Measurements from ENCODE around the gene PM20D2. TPM values are rescaled to one million over a fixed set of nuclear protein-coding genes. Genes with fewer than 3 reads are reported as not detected.
A peak's percentile ranks its signal among the peaks of the same experiment; 100 is the strongest.
"Not testable (repeated sequence)": the region's sequence is repeated elsewhere in the genome, so short reads cannot be mapped to it uniquely, and the experiment has no call there.

PM20D2 gene
- total and polyA plus RNA-seq, 9 donors, result 10.0 to 32.0 (median 25.6) TPM

DNA sequence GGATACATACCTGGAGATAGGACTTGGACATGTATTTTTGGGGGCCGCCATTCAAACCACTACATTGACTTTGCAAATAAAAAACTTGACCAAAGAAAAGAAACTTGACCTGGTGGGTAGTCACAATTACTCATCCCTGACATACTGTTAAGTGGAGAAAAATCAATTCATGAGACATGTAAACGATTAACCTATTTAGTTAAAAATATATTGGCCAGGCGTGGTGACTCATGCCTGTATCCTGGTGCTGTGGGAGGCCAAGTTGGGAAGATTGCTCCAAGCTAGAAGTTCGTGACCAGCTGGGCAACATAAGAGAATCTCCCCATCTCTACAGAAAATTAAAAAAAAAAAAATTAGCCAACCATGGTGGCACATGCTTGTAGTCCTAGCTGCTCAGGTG is 25.5 kb upstream of the PM20D2 start:
- TF ChIP-seq POLR2A (IDR thresholded peaks at IDR 0.05) (no peak), EP300 (IDR thresholded peaks at IDR 0.05) (no peak)
- TF ChIP-seq, protein P1, sequence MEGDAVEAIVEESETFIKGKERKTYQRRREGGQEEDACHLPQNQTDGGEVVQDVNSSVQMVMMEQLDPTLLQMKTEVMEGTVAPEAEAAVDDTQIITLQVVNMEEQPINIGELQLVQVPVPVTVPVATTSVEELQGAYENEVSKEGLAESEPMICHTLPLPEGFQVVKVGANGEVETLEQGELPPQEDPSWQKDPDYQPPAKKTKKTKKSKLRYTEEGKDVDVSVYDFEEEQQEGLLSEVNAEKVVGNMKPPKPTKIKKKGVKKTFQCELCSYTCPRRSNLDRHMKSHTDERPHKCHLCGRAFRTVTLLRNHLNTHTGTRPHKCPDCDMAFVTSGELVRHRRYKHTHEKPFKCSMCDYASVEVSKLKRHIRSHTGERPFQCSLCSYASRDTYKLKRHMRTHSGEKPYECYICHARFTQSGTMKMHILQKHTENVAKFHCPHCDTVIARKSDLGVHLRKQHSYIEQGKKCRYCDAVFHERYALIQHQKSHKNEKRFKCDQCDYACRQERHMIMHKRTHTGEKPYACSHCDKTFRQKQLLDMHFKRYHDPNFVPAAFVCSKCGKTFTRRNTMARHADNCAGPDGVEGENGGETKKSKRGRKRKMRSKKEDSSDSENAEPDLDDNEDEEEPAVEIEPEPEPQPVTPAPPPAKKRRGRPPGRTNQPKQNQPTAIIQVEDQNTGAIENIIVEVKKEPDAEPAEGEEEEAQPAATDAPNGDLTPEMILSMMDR (IDR thresholded peaks at IDR 0.05), result no peak
- no peak overlapping the region for H3K4me3 ChIP-seq
- H3K36me3 ChIP-seq, result no peaks in the 10 kb centered on the region
- no peak for DNase-seq
- H3K27me3 ChIP-seq, result no peaks in the 10 kb centered on the region
- peaks cover 5% of the 10 kb centered on the region for H3K4me1 ChIP-seq (ENCODE audit: insufficient read depth)
- no peaks in the 10 kb centered on the region for H3K9me3 ChIP-seq
- 87 to 94% (median 94%) methylated on average over 4 of the region's 4 CpGs for WGBS, 3 donors
- no peak overlapping the region for H3K27ac ChIP-seq
- intact Hi-C loops (cut with DNase I), result no loop called here

- Histone ChIP-seq H3K9me3 (no peaks in the 10 kb centered on the region), H3K4me1 (ENCODE audit: insufficient read depth) (peaks cover 2% of the 10 kb centered on the region), H3K27me3 (no peaks in the 10 kb centered on the region), H3K4me3 (no peak overlapping the region), H3K27ac (no peak overlapping the region), H3K36me3 (no peaks in the 10 kb centered on the region)
- DNase-seq, result no peak
- intact Hi-C loops (cut with DNase I), result no loop called here
- 78 to 84% (median 83%) methylated on average over 1 of the region's 1 CpG for WGBS, 3 donors
- TF ChIP-seq POLR2A (IDR thresholded peaks at IDR 0.05) (no peak), EP300 (IDR thresholded peaks at IDR 0.05) (no peak)
- TF ChIP-seq, protein P1 (IDR thresholded peaks at IDR 0.05), result no peak
Measured at GRCh38 chr6:89121934-89122333, 23.9 kb upstream of the PM20D2 start.

DNA sequence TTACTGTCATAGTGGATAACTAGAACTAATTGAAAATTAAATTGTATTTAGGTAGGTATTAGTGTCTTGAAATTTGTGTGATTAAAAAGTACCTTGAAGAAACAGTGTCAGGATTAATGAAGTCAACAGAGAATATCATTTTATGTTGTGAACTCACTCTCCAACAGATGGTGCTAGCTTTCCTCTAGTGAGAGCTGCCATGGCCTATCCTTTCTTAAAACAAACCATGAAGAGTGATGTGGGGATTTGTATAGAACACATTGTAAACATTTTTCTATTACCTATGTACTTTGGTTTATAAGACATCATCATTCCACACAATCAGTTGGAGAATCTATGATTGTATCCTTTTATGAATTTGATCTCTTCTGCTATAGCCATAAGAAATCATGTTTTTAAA is 23.2 kb upstream of the PM20D2 start:
- TF ChIP-seq EP300 (IDR thresholded peaks at IDR 0.05) (no peak), POLR2A (IDR thresholded peaks at IDR 0.05) (no peak)
- TF ChIP-seq, protein P1 (IDR thresholded peaks at IDR 0.05), result peak in 1 of 3 donors; percentile 38
- intact Hi-C loops (cut with DNase I), result no loop called here
- Histone ChIP-seq H3K4me3 (no peak overlapping the region), H3K36me3 (no peaks in the 10 kb centered on the region), H3K9me3 (no peaks in the 10 kb centered on the region), H3K4me1 (ENCODE audit: insufficient read depth) (peaks cover 2% of the 10 kb centered on the region), H3K27me3 (no peaks in the 10 kb centered on the region), H3K27ac (no peak overlapping the region)
- no peak for DNase-seq

DNA sequence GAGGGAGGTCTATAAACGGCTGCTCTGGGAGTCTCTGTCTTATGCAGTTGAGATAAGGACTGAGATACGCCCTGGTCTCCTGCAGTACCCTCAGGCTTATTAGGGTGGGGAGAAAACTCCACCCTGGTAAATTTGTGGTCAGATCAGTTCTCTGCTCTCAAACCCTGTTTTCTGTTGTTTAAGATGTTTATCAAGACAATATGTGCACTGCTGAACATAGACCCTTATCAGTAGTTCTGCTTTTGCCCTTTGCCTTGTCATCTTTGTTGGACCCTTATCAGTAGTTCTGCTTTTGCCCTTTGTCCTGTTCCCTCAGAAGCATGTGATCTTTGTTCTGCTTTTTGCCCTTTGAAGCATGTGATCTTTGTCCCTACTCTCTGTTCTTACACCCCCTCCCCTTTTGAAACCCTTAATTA is 17.6 kb upstream of the PM20D2 start:
- H3K9me3 ChIP-seq, result not testable (repeated sequence)
- WGBS, 3 donors, result 71 to 85% (median 72%) methylated on average over 2 of the region's 2 CpGs

GRCh38 chr6:89131599-89131998 is 14.3 kb upstream of the PM20D2 start:
- H3K9me3 ChIP-seq, result no peaks in the 10 kb centered on the region
- no peak for TF ChIP-seq POLR2A (IDR thresholded peaks at IDR 0.05)
- TF ChIP-seq EP300 (IDR thresholded peaks at IDR 0.05), result no peak
- TF ChIP-seq, protein P1 (IDR thresholded peaks at IDR 0.05), result no peak
- H3K27ac ChIP-seq, result no peak overlapping the region
- 95 to 100% (median 96%) methylated on average over 3 of the region's 3 CpGs for WGBS, 3 donors
- no peaks in the 10 kb centered on the region for H3K36me3 ChIP-seq
- no peaks in the 10 kb centered on the region for H3K4me1 ChIP-seq (ENCODE audit: insufficient read depth)
- no peak for DNase-seq
- no peaks in the 10 kb centered on the region for H3K27me3 ChIP-seq
- no peak overlapping the region for H3K4me3 ChIP-seq
- intact Hi-C loops (cut with DNase I), result no loop called here

More for the DNA sequence above, 17.6 kb upstream of the PM20D2 start:
- intact Hi-C loops (cut with DNase I); H3K4me3 ChIP-seq; H3K36me3 ChIP-seq; H3K27ac ChIP-seq; H3K4me1 ChIP-seq (ENCODE audit: insufficient read depth); H3K27me3 ChIP-seq; DNase-seq: not testable (repeated sequence)
